ENCODE data around the gene ZNHIT1.
"Not testable (repeated sequence)": the region's sequence is repeated elsewhere in the genome, so short reads cannot be mapped to it uniquely, and the experiment has no call there.

Gene ZNHIT1

DNA sequence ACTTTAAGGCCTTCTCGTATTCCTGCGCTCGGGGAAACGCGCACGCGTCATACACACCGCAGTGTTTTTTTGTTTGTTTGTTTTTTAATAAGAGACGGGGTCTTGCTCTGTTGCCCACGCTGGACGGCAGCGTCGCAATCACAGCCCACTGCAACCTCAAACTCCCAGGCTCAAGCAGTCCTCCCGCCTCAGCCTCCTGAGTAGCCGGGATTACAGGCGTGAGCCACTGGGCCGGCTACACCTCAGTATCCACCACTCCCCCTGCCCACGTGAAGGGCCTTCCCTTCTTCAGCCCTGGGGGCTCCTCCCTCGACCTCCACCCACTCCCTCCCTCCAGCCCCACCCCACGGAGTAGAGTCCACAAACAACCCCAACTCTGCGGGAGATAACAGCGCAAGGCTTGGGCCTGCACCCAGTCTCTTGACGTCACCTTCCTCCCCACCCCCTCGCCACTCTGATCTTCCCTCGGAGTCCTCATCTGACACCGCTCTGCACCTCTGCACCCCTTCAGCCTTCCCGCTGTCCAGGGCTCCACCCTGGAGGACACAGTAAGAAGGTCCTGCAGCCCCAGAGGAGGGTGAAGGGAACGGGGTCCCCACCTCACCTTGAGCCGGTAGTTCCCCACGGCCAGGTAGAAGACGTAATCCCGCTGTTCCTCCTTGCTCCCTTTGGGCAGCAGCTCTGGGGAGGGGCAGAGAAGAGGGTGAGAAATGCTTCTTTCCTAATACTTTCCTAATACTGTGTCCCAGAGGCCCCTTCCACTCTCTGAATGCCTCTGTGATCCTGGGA lies 22.5 kb downstream of the ZNHIT1 start:
- no peak for DNase-seq (ENCODE audit: low read depth in 4 of 4, low spot score in 1 of 4)

GRCh38 chr7:101241015-101241363 lies 23.0 kb downstream of the ZNHIT1 start:
- DNase-seq (ENCODE audit: low read depth in 4 of 4, low spot score in 1 of 4), result no peak

DNA sequence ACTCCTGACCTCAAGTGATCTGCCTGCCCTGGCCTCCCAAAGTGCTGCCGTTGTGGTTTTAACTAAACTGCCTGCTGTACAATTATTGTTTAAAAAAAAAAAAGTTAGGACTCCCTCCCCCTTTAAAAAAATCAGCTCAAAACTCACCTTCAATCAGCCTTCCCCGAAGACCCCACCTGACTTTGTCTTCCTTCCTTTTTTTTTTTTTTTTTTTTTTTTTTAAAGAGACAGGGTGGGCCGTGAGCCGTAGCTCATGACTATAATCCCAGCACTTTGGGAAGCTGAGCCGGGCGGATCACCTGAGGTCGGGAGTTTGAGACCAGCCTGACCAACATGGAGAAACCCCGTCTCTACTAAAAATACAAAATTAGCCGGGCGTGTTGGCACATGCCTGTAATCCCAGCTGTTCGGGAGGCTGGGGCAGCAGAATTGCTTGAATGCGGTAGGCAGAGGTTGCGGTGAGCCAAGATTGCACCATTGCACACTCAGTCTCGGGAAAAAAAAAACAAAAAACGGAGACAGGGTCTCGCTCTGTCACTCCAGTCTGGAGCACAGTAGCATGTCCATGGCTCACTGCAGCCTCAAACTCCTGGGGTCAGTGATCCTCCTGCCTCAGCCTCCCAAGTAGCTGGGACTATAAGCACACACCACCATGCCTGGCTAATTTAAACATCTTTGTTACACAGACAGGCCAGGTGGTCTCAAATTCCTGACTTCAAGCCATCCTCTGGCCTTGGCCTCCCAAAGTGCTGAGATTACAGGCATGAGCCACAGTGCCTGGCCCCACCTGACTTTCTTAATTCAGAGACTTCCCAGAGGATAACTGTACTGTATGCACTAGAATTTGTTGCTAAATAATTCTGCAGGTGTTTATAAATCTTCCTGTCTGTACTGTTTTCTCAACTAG lies 23.7 kb downstream of the ZNHIT1 start:
- DNase-seq (ENCODE audit: low read depth in 4 of 4, low spot score in 1 of 4), result no peak

GRCh38 chr7:101243646-101244374 lies 25.8 kb downstream of the ZNHIT1 start:
- DNase-seq (ENCODE audit: low read depth in 4 of 4, low spot score in 1 of 4), result no peak

GRCh38 chr7:101244375-101245146 lies 26.6 kb downstream of the ZNHIT1 start, which contains the start of gene FIS1:
FIS1 (minus strand) TSS chr7:101245081; CDS start chr7:101245004, 77 bp downstream.
- DNase-seq (ENCODE audit: low read depth in 4 of 4, low spot score in 1 of 4), result peak; percentile 86 to 92 (median 90)

- DNase-seq (ENCODE audit: low read depth in 4 of 4, low spot score in 1 of 4), result no peak
These were observed 27.2 kb downstream of the ZNHIT1 start for GRCh38 chr7:101245147-101245668.

DNA sequence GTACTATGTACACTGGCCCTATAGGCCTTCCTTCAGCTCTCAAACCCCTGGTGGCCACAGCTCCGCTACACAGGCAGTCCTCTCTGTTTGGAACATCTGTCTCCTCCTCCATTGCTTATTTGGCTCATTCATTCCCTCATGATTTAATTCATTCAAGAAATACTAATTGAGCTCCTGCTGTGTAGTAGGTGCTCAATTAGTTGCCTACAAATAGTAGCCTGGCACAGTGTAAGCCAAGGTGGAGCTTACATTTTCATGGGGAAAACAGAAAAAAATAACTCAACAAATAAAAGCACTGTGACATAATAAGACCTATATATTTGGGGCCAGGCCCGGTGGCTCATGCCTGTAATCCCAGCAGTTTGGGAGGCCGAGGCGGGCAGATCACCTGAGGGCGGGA lies 30.3 kb downstream of the ZNHIT1 start:
- DNase-seq (ENCODE audit: low read depth in 4 of 4, low spot score in 1 of 4), result no peak

- no peak for DNase-seq (ENCODE audit: low read depth in 4 of 4, low spot score in 1 of 4)
These were observed 32.4 kb downstream of the ZNHIT1 start for GRCh38 chr7:101250324-101250723.

DNA sequence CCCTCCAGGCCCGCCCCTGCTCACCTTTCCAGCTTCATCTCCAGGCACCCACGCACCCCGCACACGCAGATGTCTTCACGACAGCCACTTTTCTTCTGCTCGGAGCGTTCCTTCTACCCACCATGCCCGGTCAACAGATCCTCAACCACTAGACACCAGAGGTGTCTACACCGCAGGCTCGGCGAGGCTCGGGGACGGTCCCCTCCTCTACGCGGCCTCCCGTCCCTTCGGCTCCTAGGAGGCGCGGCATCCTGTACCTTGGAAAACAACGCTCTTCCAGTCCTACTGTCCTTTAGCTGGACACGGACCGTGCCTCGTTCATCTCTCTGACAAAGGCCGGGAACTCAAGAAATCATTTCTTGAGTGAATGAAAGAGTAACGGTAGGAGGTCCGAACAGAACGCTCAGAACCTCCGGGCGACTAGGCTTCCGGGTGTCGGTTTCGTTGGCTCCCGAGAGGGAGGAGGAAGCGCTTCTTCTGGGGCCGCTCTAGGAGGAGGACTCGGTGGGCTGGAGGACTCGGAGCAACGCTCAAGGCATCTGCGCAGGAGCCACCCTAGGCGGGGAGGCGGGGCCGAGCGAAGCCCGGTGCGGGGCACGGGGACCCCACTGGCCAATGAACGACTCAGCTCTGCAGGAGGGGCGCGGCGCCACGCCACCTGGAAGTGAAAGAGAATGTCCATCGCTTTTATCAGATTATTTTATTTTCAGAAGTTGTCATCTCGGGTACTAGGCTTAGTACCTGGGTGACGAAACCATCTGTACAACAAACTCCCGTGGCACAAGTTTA lies 34.1 kb downstream of the ZNHIT1 start:
- DNase-seq (ENCODE audit: low read depth in 4 of 4, low spot score in 1 of 4), result peak; percentile 94 to 99 (median 98)

DNA sequence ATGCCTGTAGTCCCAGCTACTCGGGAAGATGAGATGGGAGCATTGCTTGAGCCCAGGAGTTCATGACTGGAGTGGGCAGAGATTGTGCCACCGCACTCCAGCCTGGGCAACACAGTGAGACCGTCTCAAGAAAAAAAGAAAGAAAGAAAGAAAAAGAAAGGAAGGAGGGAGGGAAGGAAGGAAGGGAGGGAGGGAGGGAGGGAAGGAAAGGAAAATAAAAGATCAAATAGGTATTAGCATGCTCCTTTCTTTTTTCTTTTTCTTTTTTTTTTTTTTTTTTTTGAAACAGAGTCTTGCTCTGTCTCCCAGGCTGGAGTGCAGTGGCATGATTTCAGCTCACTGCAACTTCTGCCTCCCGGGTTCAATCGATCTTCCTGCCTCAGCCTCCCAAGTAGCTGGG lies 35.2 kb downstream of the ZNHIT1 start:
- not testable (repeated sequence) for DNase-seq (ENCODE audit: low read depth in 4 of 4, low spot score in 1 of 4)

DNA sequence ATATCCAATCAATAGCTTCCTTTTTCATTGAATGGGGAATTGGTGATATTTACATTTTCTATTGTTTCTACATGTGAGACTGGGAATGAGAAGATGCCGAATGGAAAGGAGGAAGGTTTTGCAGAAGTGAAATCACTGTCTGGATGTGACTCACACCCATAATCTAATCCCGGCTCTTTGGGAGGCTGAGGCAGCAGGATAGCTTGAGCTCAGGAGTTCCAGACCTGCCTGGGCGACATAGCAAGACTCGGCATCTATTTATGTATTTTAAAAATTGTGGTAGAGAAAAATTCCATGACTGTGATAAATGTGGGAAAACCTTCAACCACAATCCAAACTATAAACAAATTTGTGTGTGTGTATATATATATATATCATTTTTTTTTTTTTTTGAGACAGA lies 37.8 kb downstream of the ZNHIT1 start:
- no peak for DNase-seq (ENCODE audit: low read depth in 4 of 4, low spot score in 1 of 4)

DNA sequence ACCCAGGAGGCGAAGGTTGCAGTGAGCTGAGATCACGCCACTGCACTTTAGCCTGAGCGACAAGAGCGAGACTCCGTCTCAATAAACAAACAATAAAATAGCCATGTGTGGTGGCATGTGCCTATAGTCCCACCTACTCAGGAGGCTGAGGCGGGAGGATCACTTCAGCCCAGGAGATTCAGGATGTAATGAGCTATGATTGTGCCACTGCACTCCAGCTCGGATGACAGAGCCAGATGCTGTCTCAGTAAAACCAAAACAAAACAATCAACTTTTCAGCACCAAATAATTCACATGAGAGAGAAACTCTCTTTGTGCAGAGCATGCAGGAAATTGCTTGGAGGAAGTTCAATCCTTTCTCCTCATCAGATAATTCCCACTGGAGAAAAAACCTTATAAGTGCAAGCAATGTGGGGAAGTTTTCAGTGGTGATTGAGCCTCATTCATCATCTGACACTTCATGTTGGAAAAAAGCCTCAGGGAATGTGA lies 40.3 kb downstream of the ZNHIT1 start:
- no peak for DNase-seq (ENCODE audit: low read depth in 4 of 4, low spot score in 1 of 4)

DNA sequence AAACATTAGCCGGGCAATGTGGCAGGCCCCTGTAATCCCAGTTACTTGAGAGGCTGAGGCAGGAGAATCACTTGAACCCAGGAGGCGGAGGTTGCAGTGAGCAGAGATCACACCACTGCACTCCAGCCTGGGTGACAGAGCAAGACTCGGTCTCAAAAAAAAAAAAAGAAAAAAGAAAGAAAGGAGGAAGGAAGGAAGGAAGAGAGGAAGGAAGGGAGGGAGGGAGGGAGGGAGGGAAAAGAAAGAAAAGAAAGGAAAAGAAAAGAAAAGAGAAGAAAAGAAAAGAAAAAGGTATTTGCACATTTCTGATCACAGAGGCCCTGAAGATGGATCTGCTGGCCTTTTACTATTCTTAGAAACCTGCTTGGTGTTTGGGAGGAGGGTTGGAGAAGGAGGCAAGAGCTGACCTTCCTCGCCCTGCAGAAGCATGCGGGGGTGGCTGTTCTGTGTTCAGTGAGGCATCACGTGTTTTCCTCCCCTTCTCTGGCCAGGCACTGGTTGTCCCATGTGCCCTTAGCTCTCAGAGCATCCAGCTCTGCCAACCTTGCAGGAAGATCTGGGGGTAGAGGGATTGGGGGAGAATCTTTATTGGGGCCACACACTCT lies 46.2 kb downstream of the ZNHIT1 start:
- not testable (repeated sequence) for DNase-seq (ENCODE audit: low read depth in 4 of 4, low spot score in 1 of 4)

GRCh38 chr7:101265622-101266516 lies 47.9 kb downstream of the ZNHIT1 start:
- DNase-seq (ENCODE audit: low read depth in 4 of 4, low spot score in 1 of 4), result no peak

DNA sequence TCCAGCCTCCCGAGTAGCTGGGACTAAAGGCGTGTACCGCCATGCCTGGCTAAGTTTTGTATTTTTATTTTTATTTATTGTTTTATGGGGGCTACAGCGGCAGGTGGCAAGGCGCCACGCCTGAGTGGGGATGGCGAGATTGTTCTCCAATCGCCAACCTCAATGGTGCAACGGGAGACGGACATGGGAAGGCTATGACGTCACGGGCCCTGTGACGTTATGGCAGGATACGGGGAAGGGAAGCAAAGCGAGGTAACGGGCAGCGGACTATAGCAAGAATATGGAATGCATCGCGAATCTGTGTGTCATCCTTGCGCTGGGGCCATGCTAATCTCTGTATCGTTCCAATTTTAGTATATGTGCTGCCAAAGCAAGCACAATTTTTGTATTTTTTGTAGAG lies 51.7 kb downstream of the ZNHIT1 start:
- no peak for DNase-seq (ENCODE audit: low read depth in 4 of 4, low spot score in 1 of 4)

DNA sequence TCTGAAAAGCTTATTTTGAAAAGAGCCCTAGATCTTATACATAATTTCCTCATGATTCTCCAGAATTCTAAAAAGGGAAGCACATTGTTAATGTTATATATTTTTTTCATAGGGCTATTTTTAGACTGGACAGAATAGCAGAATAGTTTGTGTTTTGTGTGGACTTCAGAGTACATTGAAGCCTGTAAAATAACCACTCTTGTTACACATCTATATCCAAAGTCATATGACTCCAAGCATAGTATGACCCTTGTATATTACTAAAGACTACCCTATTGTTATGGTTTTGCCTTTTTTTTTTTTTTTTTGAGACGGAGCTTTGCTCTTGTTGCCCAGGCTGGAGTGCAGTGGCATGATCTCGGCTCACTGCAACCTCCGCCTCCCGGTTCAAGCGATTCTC lies 53.1 kb downstream of the ZNHIT1 start:
- DNase-seq (ENCODE audit: low read depth in 4 of 4, low spot score in 1 of 4), result no peak

DNA sequence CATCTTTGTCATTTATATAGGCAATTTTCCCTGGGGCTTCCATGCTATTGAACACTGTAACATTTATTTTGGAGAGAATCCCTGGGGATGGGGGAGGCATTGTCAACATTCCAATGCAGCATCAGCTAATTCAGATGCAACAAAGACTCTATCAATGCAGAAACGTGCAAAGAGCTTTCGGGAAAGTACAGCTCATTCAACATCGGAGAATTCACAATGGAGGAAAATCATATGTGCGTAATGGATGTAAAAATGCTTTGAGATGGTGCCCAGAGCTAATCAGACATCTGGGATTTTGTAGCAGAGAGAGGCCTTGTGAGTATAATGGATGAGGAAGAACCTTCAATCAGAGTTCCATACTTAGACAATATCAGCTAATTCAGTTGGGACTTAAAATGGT lies 55.2 kb downstream of the ZNHIT1 start:
- DNase-seq (ENCODE audit: low read depth in 4 of 4, low spot score in 1 of 4), result no peak
